Urothelium cell line (cell line): Measurements from ENCODE around the gene LAMB1.

Source experiments
- DNase-seq: peaks from one replicate; pipeline ENCODE4 v3.0.0; 2011; ENCODE audit warnings: low spot score, mixed read lengths
- FAIRE-seq: peaks from 2 replicates; lab custom pipeline; 2011; peaks lifted over from hg19 to GRCh38; lab: Jason Lieb, UNC

The LAMB1 gene

DNA sequence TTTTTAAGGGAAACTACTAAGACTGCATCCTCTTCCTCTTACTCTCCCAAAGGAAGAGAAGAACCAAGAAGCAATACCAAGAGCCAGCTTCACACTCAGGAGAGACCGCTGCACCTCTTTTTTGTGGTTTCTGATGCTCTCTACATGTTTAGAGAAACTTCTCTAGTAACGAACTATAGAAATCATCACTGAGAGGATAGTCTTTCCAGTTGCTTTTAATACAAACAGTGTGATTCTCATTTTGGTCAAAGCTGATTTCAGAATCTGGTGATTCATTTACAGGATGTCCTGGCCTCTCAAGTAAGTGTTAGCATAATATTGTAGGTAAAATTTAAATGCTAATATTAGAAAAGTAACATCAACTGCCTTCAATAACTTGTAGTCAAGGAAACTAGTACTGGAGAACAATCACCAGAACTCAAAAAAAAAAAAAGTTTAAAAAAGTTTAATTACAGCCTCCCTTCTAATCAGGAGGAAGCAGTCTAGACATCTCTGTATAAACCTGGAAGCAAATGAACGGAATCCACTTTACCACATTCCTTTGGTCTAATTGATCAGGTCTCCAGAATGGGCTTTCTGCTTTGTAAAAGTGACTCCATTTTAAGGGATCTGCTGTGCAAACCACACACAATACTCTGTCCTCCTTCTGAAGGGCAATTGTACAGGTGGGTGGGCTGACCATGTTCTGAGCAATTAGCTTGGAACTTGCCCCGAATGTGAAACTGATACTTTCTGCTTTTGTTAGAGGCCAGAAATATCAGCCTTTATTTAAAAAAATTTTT is 3.0 kb downstream of the LAMB1 start:
- DNase-seq (peak; percentile 31), FAIRE-seq (no peak)

DNA sequence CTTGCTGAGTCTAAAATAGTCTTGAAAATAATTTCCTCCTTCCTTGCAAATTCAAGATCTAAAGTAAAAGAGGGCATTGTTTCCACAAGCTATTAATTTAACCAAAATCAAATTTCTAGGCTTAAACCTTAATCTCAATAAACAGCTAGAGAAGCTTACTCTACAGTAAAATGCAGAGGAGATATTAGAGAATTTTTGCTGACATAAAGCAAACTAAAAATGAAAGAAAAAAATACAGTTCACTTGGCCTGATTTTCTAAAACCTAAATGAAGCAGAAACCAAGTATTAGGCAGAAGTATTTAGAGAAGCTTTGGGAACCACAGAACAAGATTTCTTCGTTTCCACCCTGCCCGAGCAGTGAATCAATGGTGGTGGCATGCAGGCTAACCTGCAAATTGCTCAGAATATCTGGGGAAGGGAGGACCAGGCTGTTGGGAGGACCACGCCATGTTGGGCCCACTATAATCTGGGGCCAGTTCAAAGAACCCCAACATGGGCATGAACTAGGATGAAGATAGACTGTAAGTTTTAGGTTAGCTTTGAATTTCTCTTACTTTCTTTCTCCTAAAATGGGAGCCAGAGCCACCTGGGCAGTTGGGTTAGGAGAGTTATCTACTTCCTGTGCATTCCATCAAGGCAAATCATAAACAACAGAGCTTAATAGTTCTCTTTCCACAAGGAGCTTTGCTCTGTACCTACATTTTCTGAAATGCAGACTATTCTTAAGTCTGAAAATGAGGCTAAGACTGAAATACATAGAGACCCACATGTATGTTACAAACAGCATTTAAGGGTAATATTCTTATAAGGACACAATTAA is 4.1 kb downstream of the LAMB1 start:
- FAIRE-seq, result no peak

DNA sequence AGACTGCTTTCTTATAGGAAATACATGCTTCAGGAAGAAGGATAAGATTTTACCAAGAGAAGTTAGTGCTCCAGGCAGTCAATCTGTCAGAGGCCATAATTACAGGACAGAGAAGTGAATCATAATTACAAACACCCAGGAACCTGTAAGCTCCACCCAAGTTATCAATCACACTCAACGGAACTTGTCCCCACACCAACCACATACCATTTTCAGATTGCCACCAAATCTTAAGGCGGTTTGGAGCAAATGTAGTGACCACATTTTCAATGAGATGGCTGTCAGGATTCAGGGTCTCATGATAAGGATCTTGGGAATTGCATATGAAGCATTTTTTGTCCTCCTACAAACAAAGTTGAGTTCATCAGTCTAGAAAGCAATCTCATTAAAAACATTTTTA is 4.8 kb downstream of the LAMB1 start:
- no peak for DNase-seq
- no peak for FAIRE-seq

More for the DNA sequence above, 4.1 kb downstream of the LAMB1 start:
- no peak for DNase-seq

DNA sequence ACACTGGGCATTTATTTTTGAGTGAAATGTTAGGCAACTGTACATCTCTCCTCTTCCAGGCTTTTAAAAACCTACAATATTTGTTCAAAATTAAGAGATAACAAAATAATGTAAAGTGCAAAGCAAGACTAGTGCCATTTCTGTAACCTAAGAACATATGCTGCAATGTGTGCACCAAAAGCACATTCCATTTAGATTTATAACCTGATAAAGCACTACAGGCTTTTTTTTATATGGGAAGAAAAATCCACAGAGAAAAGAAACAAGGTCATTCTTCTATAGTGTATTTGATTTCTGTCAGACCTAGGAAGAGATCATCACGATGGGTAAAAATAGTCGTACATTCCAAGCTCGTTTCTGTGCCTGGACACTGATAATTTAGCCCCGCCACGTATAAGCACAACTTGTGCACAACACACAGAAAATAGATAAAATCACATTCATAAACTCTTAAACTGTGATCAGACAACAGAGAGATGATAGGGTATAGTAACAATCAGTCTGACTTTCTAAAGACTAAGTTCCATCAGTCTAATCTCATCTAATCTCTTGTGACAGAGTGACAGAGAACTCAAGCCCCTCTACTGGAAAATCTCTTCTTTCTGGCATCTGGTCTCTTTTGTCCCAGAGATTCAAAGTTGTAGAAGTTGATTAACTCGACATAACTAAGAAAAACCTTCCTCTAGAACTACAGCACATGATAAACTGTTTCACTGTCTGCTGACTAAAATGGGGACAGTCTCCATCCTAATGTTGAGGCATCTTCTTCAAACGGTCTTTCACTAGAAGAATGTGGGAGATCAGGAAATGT is 6.7 kb downstream of the LAMB1 start:
- DNase-seq (no peak), FAIRE-seq (no peak)

GRCh38 chr7:107995184-107996071 is 7.5 kb downstream of the LAMB1 start:
- FAIRE-seq (no peak), DNase-seq (peak; percentile 55)

DNA sequence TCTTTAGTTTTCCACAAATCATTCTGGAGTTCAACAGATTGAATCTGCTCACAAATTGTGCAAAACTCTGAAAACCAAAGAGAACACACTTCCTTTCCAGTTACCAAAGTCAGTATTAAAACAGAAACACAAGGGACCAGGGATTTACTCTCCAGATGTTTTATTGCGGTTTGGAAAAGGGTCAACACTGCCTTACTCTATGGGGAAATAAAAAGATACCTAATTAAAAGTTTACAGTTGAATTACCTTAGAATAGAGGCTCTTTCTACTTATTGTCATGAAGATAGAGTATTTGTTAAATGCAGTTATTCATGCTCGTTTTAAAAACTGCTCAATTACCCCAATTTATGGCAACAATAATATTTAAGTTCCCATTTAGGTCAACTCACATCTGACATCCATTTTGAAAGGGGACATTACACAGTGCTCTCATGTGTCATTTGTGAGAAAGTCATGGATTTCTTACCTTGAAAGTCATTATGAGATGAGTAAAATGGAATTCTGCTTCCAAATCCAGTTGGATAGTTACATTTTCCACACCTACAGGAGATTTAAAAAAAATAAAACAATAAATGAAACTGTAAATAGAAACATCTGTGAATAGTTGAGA is 8.4 kb downstream of the LAMB1 start:
- FAIRE-seq (no peak), DNase-seq (no peak)

- FAIRE-seq (no peak), DNase-seq (no peak)
Measured at GRCh38 chr7:107993891-107994291, 9.1 kb downstream of the LAMB1 start.

GRCh38 chr7:107989618-107990373 is 13.2 kb downstream of the LAMB1 start:
- DNase-seq (no peak), FAIRE-seq (no peak)

DNA sequence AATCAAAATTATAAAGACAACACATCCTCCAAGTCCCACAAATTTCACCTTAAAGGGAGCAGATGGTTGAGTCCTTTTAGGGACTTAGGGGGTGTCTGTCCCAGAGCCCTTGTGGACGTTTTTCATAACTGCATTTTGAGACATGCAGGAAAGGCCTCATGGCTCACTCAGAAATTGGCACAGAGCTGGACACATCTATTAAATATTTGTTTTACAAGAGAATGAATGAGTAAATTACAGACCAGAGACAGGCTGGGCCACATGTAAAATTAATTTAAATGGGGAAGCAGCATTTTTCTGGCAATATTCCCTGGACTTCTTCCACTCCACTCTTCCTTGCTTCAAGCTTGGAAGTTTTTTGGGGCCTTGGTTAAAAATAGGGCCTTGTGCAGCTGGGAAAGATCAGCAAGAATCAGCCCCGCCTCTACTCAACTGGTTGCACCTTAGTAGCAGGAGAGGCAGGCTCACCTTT is 20.0 kb downstream of the LAMB1 start:
- no peak for DNase-seq
- FAIRE-seq, result no peak

DNA sequence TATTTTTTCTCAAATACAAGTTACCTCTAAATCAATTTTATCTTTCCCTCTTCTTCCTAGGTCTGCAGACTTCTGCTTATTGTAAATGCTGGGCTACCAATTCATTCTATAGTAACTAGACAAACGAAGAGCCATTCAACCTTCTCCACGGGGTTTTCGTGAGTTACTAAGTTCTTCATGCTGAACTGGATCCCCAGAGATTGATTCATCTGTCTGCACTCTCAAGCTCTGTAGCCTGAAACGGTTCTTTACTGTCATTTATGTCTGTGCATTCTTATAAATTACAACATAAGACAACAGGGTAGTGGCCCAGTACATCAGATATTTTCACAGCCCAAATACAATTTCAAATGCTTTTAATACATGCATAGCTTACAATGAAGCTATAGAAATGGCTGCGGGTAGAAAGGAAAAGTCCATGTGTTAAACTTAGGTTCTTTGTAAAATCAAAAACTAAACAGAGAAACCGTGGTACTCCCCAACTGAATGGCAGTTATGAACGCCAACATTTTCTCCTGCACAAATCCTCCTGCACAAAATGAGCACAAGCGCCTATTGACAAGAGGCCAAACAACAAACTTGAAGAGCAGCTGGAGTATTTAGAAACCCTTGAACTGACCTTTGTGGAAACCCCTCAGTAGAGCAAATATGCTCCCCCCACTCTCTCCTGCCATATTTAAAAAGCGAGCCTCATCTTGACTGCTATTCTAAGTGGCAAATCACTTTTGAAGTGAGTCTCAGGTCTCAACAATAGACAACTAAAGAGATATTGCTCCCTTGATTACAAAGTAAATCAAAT is 20.7 kb downstream of the LAMB1 start:
- no peak for DNase-seq

GRCh38 chr7:107981466-107981865 is 21.5 kb downstream of the LAMB1 start:
- no peak for DNase-seq
- no peak for FAIRE-seq

More for the DNA sequence above, 20.7 kb downstream of the LAMB1 start:
- no peak for FAIRE-seq

GRCh38 chr7:107980671-107981190 is 22.2 kb downstream of the LAMB1 start:
- DNase-seq (no peak), FAIRE-seq (no peak)

GRCh38 chr7:107980171-107980570 is 22.8 kb downstream of the LAMB1 start:
- no peak for FAIRE-seq
- no peak for DNase-seq

GRCh38 chr7:107978815-107979408 is 24.0 kb downstream of the LAMB1 start:
- no peak for FAIRE-seq
- no peak for DNase-seq

GRCh38 chr7:107977048-107977447 is 25.9 kb downstream of the LAMB1 start:
- DNase-seq, result no peak
- FAIRE-seq, result no peak

DNA sequence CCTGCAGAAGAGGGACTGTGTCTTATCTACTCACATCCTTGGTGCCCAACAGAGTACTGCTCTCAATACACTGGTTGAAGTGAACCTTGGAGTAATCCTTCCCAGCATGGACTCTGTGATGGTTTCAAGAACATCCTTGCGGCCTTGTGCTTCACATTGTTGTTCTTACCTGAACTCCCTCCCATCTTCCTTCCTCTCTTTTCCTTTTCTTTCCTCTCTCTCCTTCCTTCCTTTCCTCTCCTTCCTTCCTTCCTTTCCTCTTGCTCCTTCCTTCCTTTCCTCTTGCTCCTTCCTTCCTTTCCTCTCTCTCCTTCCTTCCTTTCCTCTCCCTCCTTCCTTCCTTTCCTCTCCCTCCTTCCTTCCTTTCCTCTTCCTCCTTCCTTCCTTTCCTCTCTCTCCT is 26.3 kb downstream of the LAMB1 start:
- FAIRE-seq, result no peak

DNA sequence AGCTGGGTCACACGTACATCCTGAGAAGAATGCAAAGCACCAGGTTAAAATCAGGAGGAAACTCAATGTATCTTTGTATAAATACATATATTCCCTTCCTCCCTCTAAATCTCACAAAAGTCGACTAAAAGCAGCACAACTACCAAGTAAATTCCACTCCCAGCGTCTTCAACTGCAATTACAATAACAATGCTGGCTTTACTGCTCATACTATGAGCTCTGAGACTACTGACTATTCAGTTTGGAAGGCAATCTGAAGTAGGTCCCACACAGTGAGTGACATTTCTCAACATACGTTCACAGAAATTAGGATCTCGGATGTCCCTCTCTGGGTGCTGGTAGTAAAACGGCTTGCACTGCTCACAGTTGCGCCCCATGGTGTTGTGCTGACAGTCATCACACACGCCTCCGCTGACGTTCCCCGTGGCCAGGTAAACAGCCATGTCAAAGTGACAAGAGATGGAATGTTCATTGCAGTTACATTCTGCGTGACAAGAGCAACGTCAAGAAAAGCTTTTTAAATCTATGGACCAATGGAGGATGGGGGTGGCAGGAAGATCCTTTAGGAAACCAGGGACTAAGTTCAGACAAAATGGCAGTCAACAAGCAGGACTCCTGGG is 27.5 kb downstream of the LAMB1 start:
- DNase-seq, result no peak
- no peak for FAIRE-seq

More for the DNA sequence above, 26.3 kb downstream of the LAMB1 start:
- no peak for DNase-seq
